Measurements from ENCODE around the gene PELI3.
"Not testable (repeated sequence)": the region's sequence is repeated elsewhere in the genome, so short reads cannot be mapped to it uniquely, and the experiment has no call there.

Gene PELI3

DNA sequence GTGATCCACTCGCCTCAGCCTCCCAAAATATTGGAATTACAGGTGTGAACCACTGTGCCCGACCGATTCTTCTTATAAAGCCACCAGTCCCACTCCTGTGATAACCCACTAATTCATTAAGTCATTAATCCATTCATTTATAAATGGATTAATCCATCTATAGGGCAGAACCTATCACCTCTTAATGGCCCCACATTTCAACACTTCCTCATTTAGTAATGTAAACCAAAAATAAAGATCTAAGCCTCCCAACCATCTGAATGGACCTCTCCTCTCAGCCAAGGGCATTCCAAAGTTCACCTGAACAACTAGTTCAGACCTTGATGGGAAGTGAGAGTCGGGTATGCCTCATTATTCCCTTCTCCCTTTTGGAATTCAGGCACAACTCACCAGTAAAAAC is 18.2 kb upstream of the PELI3 start:
- ATAC-seq, result no peak

DNA sequence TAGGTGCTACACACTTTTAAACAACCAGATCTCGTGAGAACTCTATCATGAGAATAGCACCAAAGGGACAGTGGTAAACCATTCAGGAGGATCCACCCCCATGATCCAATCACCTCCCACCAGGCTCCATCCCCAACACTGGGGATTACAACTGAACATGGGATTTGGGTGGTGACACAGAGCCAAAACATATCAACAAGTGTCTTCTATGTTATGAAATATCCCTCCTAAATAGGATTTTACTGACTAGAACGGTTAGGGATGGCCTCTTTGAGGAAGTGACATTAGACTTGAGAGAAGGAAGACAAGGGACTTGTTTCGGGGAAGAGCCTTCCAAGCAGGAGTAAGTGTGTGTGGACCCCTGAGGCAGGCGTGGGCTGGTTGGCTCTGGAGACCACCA is 16.1 kb upstream of the PELI3 start:
- no peak for ATAC-seq

GRCh38 chr11:66451663-66452062 is 15.0 kb upstream of the PELI3 start:
- ATAC-seq, result no peak

DNA sequence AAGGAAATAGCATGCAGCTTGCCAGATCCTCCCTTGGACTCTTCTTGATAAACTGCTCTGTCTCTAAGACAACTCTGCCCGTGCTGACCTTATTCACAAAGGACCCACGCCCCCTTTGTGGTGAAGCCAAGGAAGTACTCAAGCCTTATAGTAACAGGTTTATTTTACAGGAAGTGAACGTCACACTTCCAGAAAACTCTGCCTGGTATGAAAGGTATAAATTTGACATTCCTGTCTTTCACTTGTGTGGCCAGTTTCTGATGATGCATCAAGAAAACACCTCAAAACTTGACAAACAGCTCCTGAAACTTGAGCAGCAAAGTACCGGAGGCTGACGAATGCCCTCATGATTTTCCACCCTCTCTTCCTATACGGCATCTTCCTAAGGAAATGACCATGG is 12.5 kb upstream of the PELI3 start:
- no peak for ATAC-seq

DNA sequence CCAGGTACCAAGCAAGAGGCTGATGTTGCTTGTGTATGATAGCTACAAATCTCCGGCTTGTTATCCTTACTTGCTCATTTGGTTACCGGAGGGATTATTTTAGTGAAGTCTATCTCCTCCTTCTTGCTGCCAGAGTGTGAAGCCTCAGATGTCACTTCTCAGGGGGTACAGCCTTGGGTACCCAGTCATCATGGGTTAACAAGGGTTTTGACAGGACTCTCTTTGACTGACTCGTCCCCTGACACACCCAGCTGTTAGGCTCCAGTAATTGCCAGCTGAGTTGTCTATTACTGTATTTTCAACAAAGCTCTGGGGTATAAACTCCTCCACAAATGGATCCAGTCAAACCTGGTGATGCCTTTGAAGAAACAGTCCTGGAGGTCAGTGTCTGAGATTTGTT is 11.9 kb upstream of the PELI3 start:
- ATAC-seq, result no peak

DNA sequence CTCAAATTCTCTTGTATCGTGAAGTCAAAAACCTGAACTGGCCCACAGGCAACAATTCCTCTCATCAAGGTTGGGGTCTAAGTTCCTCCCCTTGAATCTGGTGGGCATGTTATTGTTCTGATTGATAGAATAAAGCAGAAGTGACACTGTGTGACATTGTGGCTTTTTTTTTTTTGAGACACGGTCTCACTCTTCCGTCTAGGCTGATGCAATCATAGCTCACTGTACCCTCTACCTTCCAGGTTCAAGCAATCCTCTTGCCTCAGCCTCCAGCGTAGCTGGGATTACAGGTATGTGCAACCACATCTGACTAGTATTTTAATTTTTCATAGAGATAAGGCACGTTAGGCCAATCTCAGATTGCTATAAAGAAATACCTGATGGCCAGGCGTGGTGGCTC is 8.9 kb upstream of the PELI3 start:
- no peak for ATAC-seq

DNA sequence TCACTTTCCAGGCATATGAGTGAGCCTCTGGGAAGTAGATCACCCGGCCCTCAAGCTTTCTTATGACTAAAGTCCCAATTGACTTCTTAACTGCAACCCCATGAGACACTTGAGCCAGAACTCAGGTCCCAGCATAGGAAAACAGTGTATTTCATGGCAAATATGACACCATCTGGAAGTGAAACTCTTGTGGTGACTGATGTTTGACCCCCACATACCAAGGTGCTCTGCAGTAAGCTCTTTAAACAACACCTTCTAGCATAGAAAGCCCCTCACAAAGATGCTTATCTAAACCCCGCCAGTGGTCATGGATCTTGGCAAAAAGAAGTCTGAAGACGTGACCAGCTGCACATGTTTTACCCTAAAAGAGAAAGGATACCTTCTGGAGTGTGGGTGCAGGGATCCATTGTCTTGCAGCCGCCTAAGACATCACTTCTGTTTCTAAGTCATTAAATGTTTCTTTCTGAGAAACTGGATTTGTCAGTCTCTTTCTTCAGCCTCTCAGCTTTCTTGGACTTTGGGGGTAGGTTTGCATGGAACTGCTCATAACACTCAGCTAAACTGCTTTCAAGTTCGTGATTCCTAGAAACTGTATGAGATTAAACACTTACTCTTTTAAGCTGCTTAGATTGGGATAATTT is 7.4 kb upstream of the PELI3 start:
- no peak for ATAC-seq

- ATAC-seq, result no peak
These were observed 4.7 kb upstream of the PELI3 start for GRCh38 chr11:66462010-66462409.

- no peak for ATAC-seq
These were observed 3.8 kb upstream of the PELI3 start for GRCh38 chr11:66462911-66463310.

DNA sequence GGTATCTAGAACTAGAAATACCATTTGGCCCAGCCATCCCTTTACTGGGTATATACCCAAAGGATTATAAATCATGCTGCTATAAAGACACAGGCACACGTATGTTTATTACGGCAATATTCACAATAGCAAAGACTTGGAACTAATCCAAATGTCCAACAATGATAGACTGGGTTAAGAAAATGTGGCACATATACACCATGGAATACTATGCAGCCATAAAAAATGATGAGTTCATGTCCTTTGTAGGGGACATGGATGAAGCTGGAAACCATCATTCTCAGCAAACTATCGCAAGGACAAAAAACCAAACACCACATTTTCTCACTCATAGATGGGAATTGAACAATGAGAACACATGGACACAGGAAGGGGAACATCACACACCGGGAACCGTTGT is 2.6 kb upstream of the PELI3 start:
- not testable (repeated sequence) for ATAC-seq

DNA sequence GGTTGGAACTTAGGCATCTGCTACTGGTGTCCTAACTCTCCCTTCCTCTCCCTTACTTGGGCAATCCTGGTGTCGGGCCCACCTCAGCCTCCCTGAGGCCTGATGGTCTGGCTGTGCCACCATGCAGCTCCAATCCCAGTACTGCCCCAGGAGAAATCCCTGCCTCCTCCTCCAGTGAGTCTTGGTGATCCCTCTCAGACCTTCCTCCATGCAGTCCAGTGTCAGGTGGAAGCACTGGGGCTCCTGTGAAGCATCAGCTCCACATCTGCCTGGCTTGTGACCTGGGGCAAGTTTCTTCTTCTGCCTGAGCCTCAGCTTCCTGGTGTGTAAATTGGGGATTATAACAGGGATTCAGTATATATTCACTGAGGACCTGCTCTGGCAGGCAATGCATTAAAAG is 1.8 kb upstream of the PELI3 start:
- ATAC-seq, result no peak

DNA sequence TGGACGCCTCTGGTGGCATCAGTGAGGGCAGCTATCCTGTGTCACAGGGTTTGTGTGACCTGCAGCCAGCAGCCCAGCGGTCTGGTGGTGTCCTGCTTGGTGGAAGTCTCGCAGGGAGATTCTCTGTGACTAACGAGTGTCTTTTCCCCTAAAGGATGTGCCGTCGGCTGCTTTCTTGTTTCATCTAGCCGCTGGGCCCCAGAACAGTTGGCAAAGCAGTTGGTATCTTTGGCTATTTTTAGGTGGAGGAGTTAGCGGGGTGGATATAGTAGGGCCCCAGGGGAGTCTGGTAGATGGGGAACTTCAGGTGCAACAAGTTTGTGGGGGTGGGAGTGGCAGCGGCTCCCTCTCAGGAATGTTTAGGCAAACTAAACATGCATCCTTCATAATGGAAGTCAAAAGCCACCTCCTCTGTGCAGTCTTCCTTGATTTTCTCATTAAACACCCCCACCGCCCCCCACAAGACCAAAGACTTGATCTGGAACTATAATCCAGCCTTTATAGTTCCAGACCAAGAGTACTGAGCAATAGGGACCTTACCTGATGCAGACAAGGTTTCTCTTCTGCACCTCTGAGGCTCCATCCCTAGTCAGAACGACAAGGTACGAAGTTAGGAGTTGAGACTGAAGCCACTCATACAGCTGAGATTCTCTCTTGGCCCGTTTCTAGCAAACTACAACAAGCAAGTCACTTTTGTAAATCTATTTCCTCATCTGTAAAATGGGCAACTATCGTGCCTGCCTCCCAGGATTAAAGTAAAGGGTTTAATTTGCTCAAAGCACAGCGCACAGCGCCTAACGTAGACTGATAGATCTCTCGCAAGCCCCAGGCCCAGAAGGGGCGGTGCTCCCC is 1.1 kb upstream of the PELI3 start:
- no peak for ATAC-seq

DNA sequence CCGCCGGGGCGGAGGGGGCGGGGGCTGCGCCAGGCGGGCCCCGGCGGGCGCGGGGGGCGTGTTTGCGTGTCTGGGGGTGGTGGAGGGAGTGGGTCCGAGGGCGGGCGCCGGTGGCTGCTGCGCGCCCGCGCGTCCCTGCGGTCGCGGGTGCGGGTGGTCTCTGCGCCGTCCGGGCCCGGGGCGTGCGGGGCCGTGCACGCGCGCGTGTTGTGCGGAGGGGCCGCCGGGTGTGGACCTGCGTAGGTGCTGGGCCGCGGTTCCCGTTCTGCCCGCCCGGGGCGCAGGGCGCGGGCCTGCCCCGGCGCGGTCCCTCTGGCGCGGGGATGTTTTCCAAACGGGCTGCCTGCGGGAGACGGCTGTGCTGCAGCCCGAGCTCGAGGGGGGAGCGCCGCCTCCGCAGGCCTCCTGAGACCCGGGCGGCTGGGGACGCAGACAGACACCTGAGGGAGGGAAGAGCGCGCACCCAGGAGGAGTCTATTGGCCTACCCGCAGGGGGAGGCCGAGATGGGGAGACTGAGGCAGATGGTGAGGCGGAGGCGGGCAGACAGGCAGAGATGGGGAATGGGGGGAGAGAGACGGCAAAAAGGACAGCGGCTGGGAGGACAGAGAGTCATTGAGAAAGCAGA is 442 bp downstream of the PELI3 start:
- peak; percentile 59 to 65 for ATAC-seq

GRCh38 chr11:66467756-66468155 is 1.1 kb downstream of the PELI3 start:
- ATAC-seq, result no peak

GRCh38 chr11:66468691-66469090 is 2.0 kb downstream of the PELI3 start:
- ATAC-seq, result no peak

DNA sequence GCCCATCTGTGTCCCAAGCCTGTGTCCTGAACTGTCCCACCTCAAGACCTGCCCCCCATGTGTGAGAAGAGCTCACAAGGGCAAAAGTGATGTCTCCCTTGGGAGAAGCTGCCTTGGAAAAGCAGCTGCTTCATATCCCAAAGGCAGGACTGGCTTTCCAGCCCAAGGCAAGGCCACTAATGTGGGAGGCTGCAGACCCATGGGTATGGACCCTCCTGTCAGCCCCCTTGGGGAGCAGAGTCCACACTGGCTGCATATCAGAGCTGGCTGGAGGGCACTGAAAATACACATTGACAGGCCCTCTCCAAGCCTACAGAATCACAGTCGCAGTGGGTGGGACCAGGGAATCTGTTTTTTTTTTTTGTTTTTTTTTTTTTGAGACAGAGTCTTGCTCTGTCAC is 2.7 kb downstream of the PELI3 start:
- ATAC-seq, result no peak

GRCh38 chr11:66470015-66470414 is 3.3 kb downstream of the PELI3 start:
- no peak for ATAC-seq

GRCh38 chr11:66471142-66471541 is 4.4 kb downstream of the PELI3 start:
- no peak for ATAC-seq

DNA sequence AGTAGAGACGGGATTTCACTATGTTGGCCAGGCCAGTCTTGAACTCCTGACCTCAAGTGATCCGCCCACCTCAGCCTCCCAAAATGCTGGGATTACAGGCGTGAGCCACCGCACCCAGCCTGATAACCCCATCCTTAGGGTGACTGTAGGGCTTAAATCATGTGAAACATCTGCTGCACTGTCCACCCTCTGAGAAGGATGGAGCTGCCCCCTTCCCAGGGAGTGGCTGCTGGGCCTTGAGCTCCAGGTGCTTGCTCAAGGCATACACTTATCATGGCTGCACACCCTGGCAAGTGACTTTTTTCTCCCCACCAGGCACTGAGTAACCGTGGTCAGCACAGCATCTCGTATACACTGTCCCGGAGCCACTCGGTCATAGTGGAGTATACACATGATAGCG is 5.3 kb downstream of the PELI3 start:
- ATAC-seq, result no peak

DNA sequence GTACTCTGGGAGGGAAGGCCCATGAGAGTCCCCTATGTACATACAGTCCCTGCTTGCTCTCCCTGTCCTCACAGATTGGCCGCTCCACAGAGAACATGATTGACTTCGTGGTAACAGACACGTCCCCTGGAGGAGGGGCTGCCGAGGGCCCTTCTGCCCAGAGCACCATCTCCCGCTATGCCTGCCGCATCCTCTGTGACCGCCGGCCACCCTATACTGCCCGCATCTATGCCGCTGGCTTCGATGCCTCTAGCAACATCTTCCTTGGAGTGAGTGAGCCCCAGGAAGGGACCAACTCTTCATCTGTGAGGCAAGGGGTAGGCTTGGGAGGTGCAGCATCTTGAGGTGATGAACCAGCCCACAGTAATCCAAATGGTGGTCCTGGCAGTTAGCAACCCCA is 6.5 kb downstream of the PELI3 start:
- ATAC-seq, result no peak

DNA sequence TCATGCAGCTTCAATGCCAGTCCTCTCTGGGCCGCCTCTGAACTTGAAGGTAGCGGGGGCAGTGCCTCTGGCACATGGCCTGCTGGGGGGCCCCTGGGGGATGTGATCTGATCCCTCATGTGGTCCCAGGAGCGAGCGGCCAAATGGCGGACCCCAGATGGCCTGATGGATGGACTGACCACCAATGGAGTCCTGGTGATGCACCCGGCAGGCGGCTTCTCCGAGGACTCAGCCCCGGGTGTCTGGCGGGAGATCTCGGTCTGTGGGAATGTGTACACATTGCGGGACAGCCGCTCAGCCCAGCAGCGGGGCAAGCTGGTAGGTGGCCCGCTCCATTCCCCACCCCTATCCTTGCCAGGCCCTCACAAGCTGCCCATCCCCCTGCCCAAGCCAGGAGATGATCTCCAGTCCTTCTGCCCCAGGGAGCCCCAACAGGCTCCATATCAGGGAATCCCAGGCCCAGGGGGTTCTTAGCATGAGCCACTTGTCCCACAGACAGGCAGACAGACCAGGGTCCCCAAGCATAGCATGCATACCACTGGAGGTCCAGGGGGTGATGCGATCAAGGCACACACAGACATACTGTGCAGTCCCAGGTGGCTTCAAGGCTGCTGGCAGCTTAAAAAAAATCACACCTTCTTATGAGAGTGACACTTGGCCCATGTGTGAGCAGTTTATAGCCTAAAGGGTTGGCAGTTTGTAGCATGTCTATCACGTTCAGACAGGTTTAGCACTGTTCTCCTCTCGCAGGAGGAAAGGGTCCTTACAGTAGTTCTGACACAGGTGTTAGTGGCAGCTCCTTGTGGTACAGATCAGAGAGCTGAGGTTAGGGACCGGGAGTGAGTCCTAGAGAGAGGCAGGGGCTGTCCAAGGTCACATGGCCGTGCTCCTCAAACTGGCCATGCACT is 7.2 kb downstream of the PELI3 start:
- ATAC-seq, result no peak

DNA sequence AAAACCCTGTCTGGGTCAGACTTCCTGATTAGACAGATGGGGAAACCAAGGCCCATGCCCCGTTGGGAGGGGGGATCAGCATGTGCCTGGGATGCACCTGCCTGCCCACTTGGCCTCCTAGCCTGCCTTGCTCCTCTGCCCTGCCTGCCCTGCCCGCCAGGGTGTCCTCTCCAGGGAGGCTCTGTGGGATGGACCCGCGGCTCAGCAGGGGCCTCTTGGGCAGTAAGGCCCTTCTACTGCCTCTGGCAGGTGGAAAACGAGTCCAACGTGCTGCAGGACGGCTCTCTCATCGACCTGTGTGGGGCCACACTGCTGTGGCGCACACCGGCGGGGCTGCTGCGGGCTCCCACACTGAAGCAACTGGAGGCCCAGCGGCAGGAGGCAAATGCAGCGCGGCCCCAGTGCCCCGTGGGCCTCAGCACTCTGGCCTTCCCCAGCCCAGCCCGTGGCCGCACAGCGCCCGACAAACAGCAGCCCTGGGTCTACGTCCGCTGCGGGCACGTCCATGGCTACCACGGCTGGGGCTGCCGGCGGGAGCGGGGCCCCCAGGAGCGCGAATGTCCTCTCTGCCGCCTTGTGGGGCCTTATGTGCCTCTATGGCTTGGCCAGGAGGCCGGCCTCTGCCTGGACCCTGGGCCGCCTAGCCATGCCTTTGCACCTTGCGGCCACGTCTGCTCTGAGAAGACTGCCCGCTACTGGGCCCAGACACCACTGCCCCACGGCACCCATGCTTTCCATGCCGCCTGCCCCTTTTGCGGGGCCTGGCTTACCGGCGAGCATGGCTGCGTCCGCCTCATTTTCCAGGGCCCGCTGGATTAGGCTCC is 8.9 kb downstream of the PELI3 start:
- no peak for ATAC-seq
